H1 (cell line): ENCODE measurements around the gene FAM120B. TPM values are rescaled to one million over a fixed set of nuclear protein-coding genes. Genes with fewer than 3 reads are reported as not detected.

Experiments
- CTCF ChIA-PET: fragments of 300-600 bp; sonication (Branson Sonifier 250); formaldehyde crosslinking; loops from one replicate; lab custom pipeline; 2021; ENCODE audit not compliant: partially characterized antibody; lab: Charles Lee
- POLR2A ChIA-PET: fragments of 300-600 bp; sonication (Branson Sonifier 250); formaldehyde crosslinking; loops from one replicate; lab custom pipeline; 2021; ENCODE audit warnings: inconsistent platforms; ENCODE audit not compliant: partially characterized antibody; lab: Charles Lee
- DNase-seq, 2 experiments: peaks; one replicate each; pipeline versions ENCODE4 v3.0.0 to v3.0.0-alpha.2; 2010 to 2022; ENCODE audit warnings: low spot score in 2 of 2, low read depth in 1 of 2, mixed read lengths in 1 of 2
- FAIRE-seq: peaks from 2 replicates; lab custom pipeline; 2011; peaks lifted over from hg19 to GRCh38; lab: Jason Lieb, UNC
- H2AFZ ChIP-seq: 2 replicates; pipeline ENCODE4 v1.8.1; 2012; ENCODE audit warnings: low read length, inconsistent platforms
- H2AK5ac ChIP-seq: 2 replicates; pipeline ENCODE4 v1.6.1; 2013; ENCODE audit warnings: low read depth, low read length
- H2BK120ac ChIP-seq: replicated peaks from 2 replicates; pipeline ENCODE3; 2013; ENCODE audit warnings: low read depth, low read length, inconsistent platforms
- H2BK12ac ChIP-seq: 2 replicates; pipeline ENCODE4 v1.6.1; 2013; ENCODE audit warnings: low read depth, low read length
- H2BK15ac ChIP-seq: 2 replicates; pipeline ENCODE4 v1.6.1; 2013; ENCODE audit warnings: low read length
- H2BK20ac ChIP-seq: 2 replicates; pipeline ENCODE4 v1.6.1; 2013; ENCODE audit warnings: low read length
- H2BK5ac ChIP-seq: 2 replicates; pipeline ENCODE4 v1.6.1; 2013; ENCODE audit warnings: low read depth, low read length
- H3K14ac ChIP-seq: 2 replicates; pipeline ENCODE4 v1.6.1; 2013; ENCODE audit warnings: inconsistent platforms; ENCODE audit not compliant: insufficient read length
- H3K18ac ChIP-seq: 2 replicates; pipeline ENCODE4 v1.6.1; 2013; ENCODE audit warnings: low read length; ENCODE audit errors: extremely low read depth
- H3K23ac ChIP-seq: 2 replicates; pipeline ENCODE4 v1.6.1; 2013; ENCODE audit warnings: inconsistent platforms; ENCODE audit not compliant: insufficient read length
- H3K23me2 ChIP-seq: 2 replicates; pipeline ENCODE4 v1.6.1; 2013; ENCODE audit warnings: low read depth, low read length
- H3K27ac ChIP-seq: 2 replicates; pipeline ENCODE4 v1.6.1; 2011; ENCODE audit warnings: low read depth, low read length, inconsistent platforms
- H3K27me3 ChIP-seq, 4 experiments: replicated peaks in 1 of 4; 1 replicate in 1 of 4; 2 replicates in 3 of 4; pipeline versions ENCODE4 v1.6.1 to v1.8.1; 2011 to 2013; ENCODE audit warnings: low read length in 3 of 4, mild to moderate bottlenecking in 3 of 4, inconsistent platforms in 2 of 4, mixed read lengths in 2 of 4, moderate library complexity in 1 of 4; ENCODE audit not compliant: control insufficient read depth in 3 of 4, insufficient read depth in 3 of 4; ENCODE audit errors: extremely low read depth in 1 of 4
- H3K36me3 ChIP-seq, 4 experiments: 2 replicates each; pipeline versions ENCODE4 v1.6.1 to v1.8.1; 2011 to 2013; ENCODE audit warnings: mild to moderate bottlenecking in 4 of 4, low read length in 3 of 4, moderate library complexity in 2 of 4, control low read depth in 1 of 4, inconsistent platforms in 1 of 4; ENCODE audit not compliant: insufficient read depth in 4 of 4, control insufficient read depth in 2 of 4
- H3K4ac ChIP-seq: replicated peaks from 2 replicates; pipeline ENCODE3; 2013; ENCODE audit warnings: low read length, low read depth, mixed read lengths, inconsistent platforms; ENCODE audit not compliant: insufficient read length
- H3K4me1 ChIP-seq, 4 experiments: replicated peaks in 1 of 4; 1 replicate in 1 of 4; 2 replicates in 3 of 4; pipeline versions ENCODE4 v1.6.1 to v1.8.1; 2011 to 2013; ENCODE audit warnings: low read length in 3 of 4, inconsistent platforms in 2 of 4, mixed read lengths in 1 of 4; ENCODE audit not compliant: insufficient read depth in 4 of 4, control insufficient read depth in 3 of 4
- H3K4me2 ChIP-seq, 2 experiments: 2 replicates each; pipeline versions ENCODE4 v1.6.1 to v1.8.1; 2011 to 2013; ENCODE audit warnings: low read depth in 2 of 2, low read length in 2 of 2, control low read depth in 1 of 2, inconsistent platforms in 1 of 2, mild to moderate bottlenecking in 1 of 2; ENCODE audit not compliant: insufficient read depth in 1 of 2
- H3K4me3 ChIP-seq, 4 experiments: fragments of 200-600, 300-600 bp in 1 of 4; sonication (generic), shearing (Covaris generic), sonication (Bioruptor Twin) in 1 of 4; 2 replicates each; pipeline versions ENCODE4 v1.5.1 to v1.8.1; 2011 to 2016; ENCODE audit warnings: low read length in 4 of 4, low read depth in 3 of 4, control low read depth in 2 of 4, inconsistent platforms in 2 of 4, mild to moderate bottlenecking in 2 of 4, mixed read lengths in 1 of 4, moderate library complexity in 1 of 4; ENCODE audit not compliant: insufficient read depth in 2 of 4; ENCODE audit errors: extremely low read depth in 1 of 4
- H3K56ac ChIP-seq: replicated peaks from 2 replicates; pipeline ENCODE3; 2013; ENCODE audit warnings: low read depth, mild to moderate bottlenecking, mixed read lengths, low read length, inconsistent platforms; ENCODE audit not compliant: insufficient read length
- H3K79me1 ChIP-seq: 2 replicates; pipeline ENCODE4 v1.6.1; 2013; ENCODE audit warnings: low read depth, low read length, control low read depth
- H3K79me2 ChIP-seq, 2 experiments: 2 replicates each; pipeline versions ENCODE4 v1.6.1 to v1.8.1; 2012 to 2013; ENCODE audit warnings: low read length in 2 of 2, mild to moderate bottlenecking in 2 of 2, inconsistent platforms in 1 of 2; ENCODE audit not compliant: insufficient read depth in 2 of 2, control insufficient read depth in 1 of 2
- H3K9ac ChIP-seq, 4 experiments: replicated peaks in 1 of 4; 1 replicate in 1 of 4; 2 replicates in 3 of 4; pipeline versions ENCODE4 v1.6.1 to v1.8.1; 2011 to 2013; ENCODE audit warnings: low read depth in 3 of 4, low read length in 3 of 4, control low read depth in 2 of 4, mild to moderate bottlenecking in 2 of 4, moderate library complexity in 2 of 4, inconsistent platforms in 1 of 4; ENCODE audit errors: extremely low read depth in 1 of 4
- H3K9me3 ChIP-seq, 2 experiments: 2 replicates each; pipeline versions ENCODE4 v1.6.1 to v1.8.1; 2012 to 2013; ENCODE audit warnings: mild to moderate bottlenecking in 2 of 2, moderate library complexity in 2 of 2, control low read depth in 1 of 2, inconsistent platforms in 1 of 2, low read depth in 1 of 2, low read length in 1 of 2, mixed read lengths in 1 of 2; ENCODE audit not compliant: insufficient read depth in 2 of 2
- H4K20me1 ChIP-seq, 2 experiments: replicated peaks in 1 of 2; 2 replicates each; pipeline versions ENCODE3 to v1.8.1; 2011 to 2013; ENCODE audit warnings: inconsistent platforms in 2 of 2, low read length in 2 of 2, mild to moderate bottlenecking in 1 of 2; ENCODE audit not compliant: insufficient read depth in 2 of 2, control insufficient read depth in 1 of 2
- H4K5ac ChIP-seq: 2 replicates; pipeline ENCODE4 v1.6.1; 2013; ENCODE audit warnings: low read length, low read depth, mixed read lengths, inconsistent platforms; ENCODE audit not compliant: insufficient read length
- H4K8ac ChIP-seq: 2 replicates; pipeline ENCODE4 v1.8.0; 2013; ENCODE audit warnings: mild to moderate bottlenecking, moderate library complexity, low read length, inconsistent platforms; ENCODE audit not compliant: insufficient read depth; ENCODE audit errors: extremely low read depth
- H4K91ac ChIP-seq: replicated peaks from 2 replicates; pipeline ENCODE3; 2013; ENCODE audit warnings: low read length, mixed read lengths, inconsistent platforms; ENCODE audit not compliant: insufficient read length
- BACH1 ChIP-seq: IDR thresholded peaks from 2 replicates; pipeline ENCODE4 v1.6.1; 2012; ENCODE audit warnings: low read length, improper control_type of control experiment
- CHD2 ChIP-seq: IDR thresholded peaks from 2 replicates; pipeline ENCODE4 v1.6.1; 2012; ENCODE audit warnings: low read length, improper control_type of control experiment
- EP300 ChIP-seq, 2 experiments: IDR thresholded peaks; 1 replicate in 1 of 2; 2 replicates in 1 of 2; pipeline ENCODE4 v1.6.1; 2011 to 2012; ENCODE audit warnings: low read depth in 2 of 2, low read length in 2 of 2, mild to moderate bottlenecking in 2 of 2, borderline replicate concordance in 1 of 2, inconsistent platforms in 1 of 2, moderate library complexity in 1 of 2
- GABPA ChIP-seq: IDR thresholded peaks from 2 replicates; pipeline ENCODE4 v1.6.1; 2011; ENCODE audit warnings: mild to moderate bottlenecking, low read length, moderate library complexity, borderline replicate concordance; ENCODE audit not compliant: insufficient read depth
- JUN ChIP-seq: IDR thresholded peaks from 2 replicates; pipeline ENCODE4 v1.6.1; 2011; ENCODE audit warnings: low read depth, mild to moderate bottlenecking, improper control_type of control experiment, low read length
- KDM1A ChIP-seq: fragments of 200-600, 300-600 bp; sonication (generic); IDR thresholded peaks from 2 replicates; pipeline ENCODE4 v1.7.1; 2016; ENCODE audit warnings: mild to moderate bottlenecking, low read length, borderline replicate concordance
- KDM5A ChIP-seq: fragments of 200-600 bp; IDR thresholded peaks from 2 replicates; pipeline ENCODE4 v1.7.1; 2012; ENCODE audit warnings: mild to moderate bottlenecking, low read length, inconsistent platforms, mixed read lengths
- NRF1 ChIP-seq: IDR thresholded peaks from 2 replicates; pipeline ENCODE4 v1.6.1; 2011; ENCODE audit warnings: mild to moderate bottlenecking, low read depth, low read length, improper control_type of control experiment
- SIRT6 ChIP-seq: IDR thresholded peaks from one replicate; pipeline ENCODE4 v1.7.1; 2012; ENCODE audit warnings: low read length, inconsistent platforms
- TAF1 ChIP-seq: IDR thresholded peaks from 2 replicates; pipeline ENCODE4 v1.6.1; 2011; ENCODE audit warnings: mild to moderate bottlenecking, low read depth, low read length
- TBP ChIP-seq: IDR thresholded peaks from 2 replicates; pipeline ENCODE4 v1.6.1; 2011; ENCODE audit warnings: low read depth, low read length, improper control_type of control experiment
- TCF12 ChIP-seq: IDR thresholded peaks from 2 replicates; pipeline ENCODE4 v1.6.1; 2011; ENCODE audit warnings: low read depth, mild to moderate bottlenecking, low read length
- YY1 ChIP-seq: IDR thresholded peaks from 2 replicates; pipeline ENCODE4 v1.6.1; 2011; ENCODE audit warnings: low read depth, mild to moderate bottlenecking, low read length
- WGBS, 2 experiments: shearing (Covaris generic) in 1 of 2; methylation state at CpG; one replicate each; pipeline versions ENCODE4 v1.1.6 to v1.1.7; 2013 to 2015; ENCODE audit warnings: low lambda C conversion rate in 2 of 2, mixed read lengths in 2 of 2, inconsistent platforms in 1 of 2, low coverage in 1 of 2, missing lambda C conversion rate in 1 of 2; ENCODE audit not compliant: insufficient replicate concordance in 2 of 2, insufficient coverage in 1 of 2, insufficient read length in 1 of 2; ENCODE audit errors: extremely low coverage in 1 of 2, missing lambda C conversion rate in 1 of 2; 5-methylcytosine and 5-hydroxymethylcytosine counted together
- polyA plus RNA-seq, 7 experiments: library from polyadenylated mRNA; depleted of rRNA in 3 of 7; stranded (reverse) in 5 of 7; unstranded in 2 of 7; fragments of >200 nt in 5 of 7; fragments of 200-250 nt in 2 of 7; gene quantifications; 1 replicate in 5 of 7; 2 replicates in 1 of 7; 4 replicates in 1 of 7; pipeline versions ENCODE4 v1.2.1 to v1.2.3, GENCODE V29; 2011 to 2013; ENCODE audit warnings: missing spikeins in 2 of 7, mixed read lengths in 2 of 7
- total RNA-seq: library from RNA; stranded (reverse); fragmentation: NEBNext Ultra II Directional; extraction: Animal tissue kit (Norgen Biotek cat#: 25700); gene quantifications from 2 replicates; pipeline ENCODE4 v1.2.1, GENCODE V29; 2021
- TF ChIP-seq, protein P1 (sequence below): IDR thresholded peaks from 2 replicates; pipeline ENCODE4 v1.6.1; 2012; ENCODE audit warnings: low read length, inconsistent platforms

FAM120B gene
- total and polyA plus RNA-seq, 2 of the 8 experiments (the other 6 are each of a cell fraction or from before 2014, with no cell fraction given), result 5.1 to 12.5 TPM

DNA sequence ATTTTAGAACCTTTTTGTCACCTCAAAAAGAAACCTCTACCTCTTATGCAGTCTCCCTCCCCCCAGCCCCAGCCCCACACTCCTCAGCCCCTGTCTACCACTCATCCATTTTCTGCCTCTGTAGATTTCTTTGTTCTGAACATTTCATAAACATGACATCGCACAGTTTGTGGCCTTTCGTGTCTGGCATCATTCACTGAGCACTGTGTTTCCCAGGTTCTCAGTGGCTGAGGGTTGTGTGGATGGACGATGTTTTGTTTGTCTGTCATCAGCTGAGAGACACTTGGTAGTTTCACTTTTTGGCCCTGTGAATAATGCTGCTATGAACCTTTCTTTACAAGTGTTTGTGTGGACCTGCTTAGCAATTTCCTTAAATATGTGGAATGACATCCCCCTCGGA, 64.5 kb downstream of the FAM120B start:
- Histone ChIP-seq H3K18ac (no peak overlapping the region), H3K27ac (no peak overlapping the region), H4K8ac (no peak overlapping the region), H4K91ac (no peak overlapping the region), H4K20me1 (no peaks in the 10 kb centered on the region), H3K27me3 (no peaks in the 10 kb centered on the region), H4K5ac (no peak overlapping the region), H3K79me1 (no peaks in the 10 kb centered on the region), H3K36me3 (no peaks in the 10 kb centered on the region; a peak in 1 of 8 replicates), H2AFZ (no peak overlapping the region), H2BK12ac (no peak overlapping the region), H3K9ac (no peak overlapping the region), H3K79me2 (no peaks in the 10 kb centered on the region), H3K4ac (no peak overlapping the region), H3K14ac (no peak overlapping the region), H2BK5ac (no peak overlapping the region), H2BK120ac (no peak overlapping the region), H2AK5ac (no peak overlapping the region), H3K23me2 (no peaks in the 10 kb centered on the region), H3K4me1 (peaks cover 0 to 6% (median 3%) of the 10 kb centered on the region in 4 experiments; a peak in 4 of 7 replicates), H3K23ac (no peak overlapping the region), H3K4me2 (no peak overlapping the region), H2BK15ac (no peak overlapping the region), H3K9me3 (no peaks in the 10 kb centered on the region), H3K56ac (no peak overlapping the region), H3K4me3 (no peak overlapping the region), H2BK20ac (no peak overlapping the region)
- WGBS, 2 experiments, result 94% methylated on average over 4 of the region's 4 CpGs; no CpG with 5 or more reads in 1 of the 2 experiments
- ChIA-PET CTCF (interaction anchor here (0.9 to 1.2 kb wide), 3 partner anchors 35 to 146 kb away, joined by 3 read pairs; no protein-coding TSS in a partner anchor), POLR2A (no interaction called here)
- no peak for DNase-seq
- FAIRE-seq, result no peak
- TF ChIP-seq TAF1 (no peak), NRF1 (no peak), TBP (no peak), TCF12 (no peak), JUN (no peak), KDM5A (no peak), KDM1A (no peak), BACH1 (no peak), GABPA (no peak), SIRT6 (no peak), EP300 (IDR thresholded peaks at IDR 0.05; ENCODE audit: borderline replicate concordance in 1 of 2, low read depth in 2 of 2, low read length in 2 of 2) (no peak), CHD2 (no peak), YY1 (no peak)
- TF ChIP-seq, protein P1, sequence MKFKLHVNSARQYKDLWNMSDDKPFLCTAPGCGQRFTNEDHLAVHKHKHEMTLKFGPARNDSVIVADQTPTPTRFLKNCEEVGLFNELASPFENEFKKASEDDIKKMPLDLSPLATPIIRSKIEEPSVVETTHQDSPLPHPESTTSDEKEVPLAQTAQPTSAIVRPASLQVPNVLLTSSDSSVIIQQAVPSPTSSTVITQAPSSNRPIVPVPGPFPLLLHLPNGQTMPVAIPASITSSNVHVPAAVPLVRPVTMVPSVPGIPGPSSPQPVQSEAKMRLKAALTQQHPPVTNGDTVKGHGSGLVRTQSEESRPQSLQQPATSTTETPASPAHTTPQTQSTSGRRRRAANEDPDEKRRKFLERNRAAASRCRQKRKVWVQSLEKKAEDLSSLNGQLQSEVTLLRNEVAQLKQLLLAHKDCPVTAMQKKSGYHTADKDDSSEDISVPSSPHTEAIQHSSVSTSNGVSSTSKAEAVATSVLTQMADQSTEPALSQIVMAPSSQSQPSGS, result no peak
